ENCODE data around the gene ICAM5.
"Not testable (repeated sequence)": the region's sequence is repeated elsewhere in the genome, so short reads cannot be mapped to it uniquely, and the experiment has no call there.

Gene ICAM5

GRCh38 chr19:10320602-10321416 lies 31.1 kb downstream of the ICAM5 start:
- no peak for DNase-seq (ENCODE audit: low read depth)

- DNase-seq (ENCODE audit: low read depth): no peak
Observed at GRCh38 chr19:10321417-10321797, 31.7 kb downstream of the ICAM5 start.

- no peak for DNase-seq (ENCODE audit: low read depth)
Observed at GRCh38 chr19:10321874-10322835, 32.4 kb downstream of the ICAM5 start.

- DNase-seq (ENCODE audit: low read depth): no peak
Observed at GRCh38 chr19:10325732-10326131, 36.0 kb downstream of the ICAM5 start.

GRCh38 chr19:10327793-10328192 lies 38.0 kb downstream of the ICAM5 start:
- no peak for DNase-seq (ENCODE audit: low read depth)

- no peak for DNase-seq (ENCODE audit: low read depth)
Observed at GRCh38 chr19:10328558-10329429, 39.0 kb downstream of the ICAM5 start.

- no peak for DNase-seq (ENCODE audit: low read depth)
Observed at GRCh38 chr19:10329555-10329954, 39.8 kb downstream of the ICAM5 start.

GRCh38 chr19:10332158-10332964 lies 42.6 kb downstream of the ICAM5 start:
- no peak for DNase-seq (ENCODE audit: low read depth)

- DNase-seq (ENCODE audit: low read depth): peak; percentile 99
Observed at GRCh38 chr19:10332965-10333757, 43.4 kb downstream of the ICAM5 start, which contains the start of gene RAVER1. Gene RAVER1, minus strand, starts transcription at chr19:10333529. Its CDS starts 22 bp downstream, at chr19:10333507.

- peak; percentile 38 for DNase-seq (ENCODE audit: low read depth)
Observed at GRCh38 chr19:10333758-10334587, 44.2 kb downstream of the ICAM5 start.

- peak; percentile 98 for DNase-seq (ENCODE audit: low read depth)
Observed at GRCh38 chr19:10334588-10335351, 45.0 kb downstream of the ICAM5 start.

- no peak for DNase-seq (ENCODE audit: low read depth)
Observed at GRCh38 chr19:10335352-10335985, 45.7 kb downstream of the ICAM5 start.

- DNase-seq (ENCODE audit: low read depth): not testable (repeated sequence)
Observed at GRCh38 chr19:10336725-10337124, 47.0 kb downstream of the ICAM5 start.

- no peak for DNase-seq (ENCODE audit: low read depth)
Observed at GRCh38 chr19:10338940-10339339, 49.2 kb downstream of the ICAM5 start.

- no peak for DNase-seq (ENCODE audit: low read depth)
Observed at GRCh38 chr19:10339380-10339960, 49.7 kb downstream of the ICAM5 start, which contains the start of gene ICAM3. Gene ICAM3, minus strand, starts transcription at chr19:10339624. Its CDS starts 10 bp downstream, at chr19:10339614.

GRCh38 chr19:10339977-10340376 lies 50.2 kb downstream of the ICAM5 start:
- no peak for DNase-seq (ENCODE audit: low read depth)

GRCh38 chr19:10343495-10343894 lies 53.7 kb downstream of the ICAM5 start:
- no peak for DNase-seq (ENCODE audit: low read depth)

All from ELR (cell line).